KMS-11 (cell line): Measurements from ENCODE around the gene EIF2B1.

Experiments used
- H2AFZ ChIP-seq: fragments of 200-600 bp; sonication (generic); 2 replicates; pipeline ENCODE4 v1.6.1; 2016; ENCODE audit warnings: antibody characterized with exemption, mixed run types, low read depth
- H3K27ac ChIP-seq: fragments of 200-600 bp; sonication (generic); 2 replicates; pipeline ENCODE4 v1.6.1; 2016; ENCODE audit warnings: mild to moderate bottlenecking, mixed run types
- H3K27me3 ChIP-seq: fragments of 200-600 bp; sonication (generic); 2 replicates; pipeline ENCODE4 v1.6.1; 2017; ENCODE audit warnings: mild to moderate bottlenecking, low read depth, mixed run types, moderate library complexity; ENCODE audit not compliant: insufficient read depth
- H3K36me3 ChIP-seq: fragments of 200-600 bp; sonication (generic); 2 replicates; pipeline ENCODE4 v1.6.1; 2017; ENCODE audit warnings: mild to moderate bottlenecking, mixed run types; ENCODE audit not compliant: insufficient read depth
- H3K4me1 ChIP-seq: fragments of 200-600 bp; sonication (generic); 2 replicates; pipeline ENCODE4 v1.6.1; 2016; ENCODE audit warnings: mild to moderate bottlenecking, low read depth, mixed run types; ENCODE audit not compliant: poor library complexity, severe bottlenecking
- H3K4me2 ChIP-seq: fragments of 200-600 bp; sonication (generic); 2 replicates; pipeline ENCODE4 v1.7.0; 2016; ENCODE audit warnings: mild to moderate bottlenecking, mixed run types
- H3K4me3 ChIP-seq: fragments of 200-600 bp; sonication (generic); IDR thresholded peaks from 2 replicates; pipeline ENCODE4 v1.6.1; 2017; ENCODE audit warnings: low read depth, low read length, mixed read lengths; ENCODE audit not compliant: insufficient read depth
- H3K79me2 ChIP-seq: fragments of 200-600 bp; sonication (generic); 2 replicates; pipeline ENCODE4 v1.6.1; 2016; ENCODE audit warnings: low read depth, mixed run types; ENCODE audit not compliant: insufficient read depth
- H3K9ac ChIP-seq: fragments of 200-600 bp; sonication (generic); 2 replicates; pipeline ENCODE4 v1.6.1; 2016; ENCODE audit warnings: mild to moderate bottlenecking, mixed run types
- H4K20me1 ChIP-seq: fragments of 200-600 bp; sonication (generic); 2 replicates; pipeline ENCODE4 v1.6.1; 2016; ENCODE audit warnings: mild to moderate bottlenecking, mixed run types; ENCODE audit not compliant: insufficient read depth
- CTCF ChIP-seq: fragments of 200-600 bp; sonication (generic); conservative IDR thresholded peaks from 2 replicates; pipeline ENCODE4 v1.6.1; 2017; ENCODE audit warnings: low read depth, mild to moderate bottlenecking, antibody characterized with exemption, low read length, moderate library complexity, mixed read lengths

The EIF2B1 gene

GRCh38 chr12:123633379-123634141, at the start of gene EIF2B1, which contains the start of gene GTF2H3:
TSS of gene EIF2B1 (minus strand) at chr12:123633686. CDS start at chr12:123633557, 129 bp downstream.
TSS of gene GTF2H3 (plus strand) at chr12:123633829. CDS start at chr12:123633860, 31 bp downstream.
- Histone ChIP-seq H3K4me2 (peak within 1 kb of the TSS; percentile 68), H3K9ac (peak within 1 kb of the TSS; percentile 86), H3K27ac (peak within 1 kb of the TSS; percentile 59), H4K20me1 (no peaks in the 10 kb centered on the region), H3K79me2 (peaks cover 25% of the 10 kb centered on the region; the same call in 1 of the 2 replicates), H3K4me1 (peaks cover 4% of the 10 kb centered on the region), H3K36me3 (no peaks in the 10 kb centered on the region), H2AFZ (peak within 1 kb of the TSS; percentile 69), H3K4me3 (no peak within 1 kb of the TSS), H3K27me3 (no peaks in the 10 kb centered on the region)
- no peak for TF ChIP-seq CTCF

GRCh38 chr12:123681605-123682004, 48.1 kb upstream of the EIF2B1 start:
- Histone ChIP-seq H3K4me3 (no peak overlapping the region), H3K79me2 (no peaks in the 10 kb centered on the region), H3K36me3 (no peaks in the 10 kb centered on the region), H2AFZ (no peak overlapping the region), H3K4me2 (no peak overlapping the region), H3K4me1 (no peaks in the 10 kb centered on the region), H4K20me1 (no peaks in the 10 kb centered on the region), H3K27me3 (no peaks in the 10 kb centered on the region), H3K27ac (no peak overlapping the region), H3K9ac (no peak overlapping the region)
- no peak for TF ChIP-seq CTCF

- H3K9ac ChIP-seq, result no peak overlapping the region
- H3K79me2 ChIP-seq, result no peaks in the 10 kb centered on the region
- no peaks in the 10 kb centered on the region for H3K4me1 ChIP-seq
- H3K36me3 ChIP-seq, result no peaks in the 10 kb centered on the region
- no peak overlapping the region for H2AFZ ChIP-seq
- H3K4me2 ChIP-seq, result no peak overlapping the region
- H3K27ac ChIP-seq, result no peak overlapping the region
- H3K4me3 ChIP-seq, result no peak overlapping the region
- H4K20me1 ChIP-seq, result no peaks in the 10 kb centered on the region
- no peak for TF ChIP-seq CTCF
- no peaks in the 10 kb centered on the region for H3K27me3 ChIP-seq
These were observed 45.5 kb upstream of the EIF2B1 start for GRCh38 chr12:123678981-123679380.

- no peaks in the 10 kb centered on the region for H3K27me3 ChIP-seq
- H3K4me3 ChIP-seq, result no peak overlapping the region
- no peak overlapping the region for H3K4me2 ChIP-seq
- no peaks in the 10 kb centered on the region for H3K79me2 ChIP-seq
- H4K20me1 ChIP-seq, result no peaks in the 10 kb centered on the region
- H2AFZ ChIP-seq, result no peak overlapping the region
- H3K27ac ChIP-seq, result no peak overlapping the region
- H3K4me1 ChIP-seq, result no peaks in the 10 kb centered on the region
- TF ChIP-seq CTCF, result no peak
- H3K36me3 ChIP-seq, result no peaks in the 10 kb centered on the region
- no peak overlapping the region for H3K9ac ChIP-seq
These were observed 43.3 kb upstream of the EIF2B1 start for GRCh38 chr12:123676616-123677320.
